A549 (cell line): ENCODE measurements around the gene SBF2.

Source experiments
- CBX8 ChIP-seq: fragments of 200-600 bp; sonication (generic); IDR thresholded peaks from 2 replicates; pipeline ENCODE4 v1.6.1; 2016
- CEBPB ChIP-seq, 2 experiments: fragments of >200 bp in 1 of 2; sonication (Bioruptor Twin) in 1 of 2; formaldehyde crosslinking in 1 of 2; IDR thresholded peaks; 2 replicates each; pipeline ENCODE4 v1.6.1; 2012 to 2016
- EP300 ChIP-seq, 2 experiments: fragments of >200 bp; sonication (Bioruptor Twin); formaldehyde crosslinking; IDR thresholded peaks; 2 replicates in 1 of 2; 3 replicates in 1 of 2; pipeline ENCODE4 v1.6.1; 2016 to 2017
- MAZ ChIP-seq: fragments of 150-350 bp; IDR thresholded peaks from 2 replicates; pipeline ENCODE4 v1.6.1; 2014; ENCODE audit warnings: antibody characterized with exemption, low read depth, low read length, borderline replicate concordance
- NPAS2 ChIP-seq: fragments of 250-450 bp; sonication (Bioruptor Pico); IDR thresholded peaks from 2 replicates; pipeline ENCODE4 v1.8.0; 2022; ENCODE audit warnings: mild to moderate bottlenecking, moderate library complexity, borderline replicate concordance
- POLR2A ChIP-seq: IDR thresholded peaks from 2 replicates; pipeline ENCODE4 v1.6.1; 2012; ENCODE audit warnings: mild to moderate bottlenecking, low read length
- RAD21 ChIP-seq, 2 experiments: fragments of >200 bp in 1 of 2; sonication (Bioruptor Twin) in 1 of 2; formaldehyde crosslinking in 1 of 2; IDR thresholded peaks in 1 of 2; conservative IDR thresholded peaks in 1 of 2; 2 replicates in 1 of 2; 3 replicates in 1 of 2; pipeline ENCODE4 v1.6.1; 2012 to 2018; ENCODE audit warnings: inconsistent platforms in 1 of 2
- RCOR1 ChIP-seq: fragments of 150-350 bp; IDR thresholded peaks from 2 replicates; pipeline ENCODE4 v1.6.1; 2014; ENCODE audit warnings: antibody characterized with exemption, low read length, low read depth
- TF ChIP-seq, protein P1 (sequence below): fragments of >200 bp; sonication (Bioruptor Twin); formaldehyde crosslinking; IDR thresholded peaks from 3 replicates; pipeline ENCODE4 v1.5.1; 2016
- TF ChIP-seq, protein P2 (sequence below): fragments of >200 bp; sonication (Bioruptor Twin); formaldehyde crosslinking; IDR thresholded peaks from 3 replicates; pipeline ENCODE4 v1.6.1; 2016
- TF ChIP-seq, protein P3 (sequence below): fragments of 200-600 bp; sonication (generic); IDR thresholded peaks from 2 replicates; pipeline ENCODE4 v1.6.1; 2016; ENCODE audit warnings: antibody characterized with exemption, mild to moderate bottlenecking, moderate library complexity
- TF ChIP-seq, protein P4 (sequence below): fragments of 450-650 bp; IDR thresholded peaks from 2 replicates; pipeline ENCODE4 v1.6.1; 2014; ENCODE audit warnings: antibody characterized with exemption

DNA sequence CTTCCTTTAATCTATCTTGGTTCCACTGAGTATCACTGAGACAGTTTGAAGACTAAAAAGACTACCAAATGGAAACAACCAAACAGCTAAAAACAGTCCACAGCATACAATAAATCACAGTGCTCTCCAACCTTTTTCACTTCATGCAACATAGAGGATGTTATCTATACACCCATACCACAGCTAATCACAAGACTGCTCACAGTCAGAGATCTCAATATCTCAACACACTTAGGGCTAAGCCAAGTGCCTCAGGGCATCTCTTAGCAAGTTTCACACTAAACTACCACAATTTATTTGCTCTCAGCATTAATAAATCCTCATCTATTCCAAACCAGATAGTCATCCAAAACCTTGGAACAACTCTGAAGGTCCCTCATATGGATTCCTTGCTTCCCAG, 129.4 kb downstream of the SBF2 start:
- TF ChIP-seq, protein P1, sequence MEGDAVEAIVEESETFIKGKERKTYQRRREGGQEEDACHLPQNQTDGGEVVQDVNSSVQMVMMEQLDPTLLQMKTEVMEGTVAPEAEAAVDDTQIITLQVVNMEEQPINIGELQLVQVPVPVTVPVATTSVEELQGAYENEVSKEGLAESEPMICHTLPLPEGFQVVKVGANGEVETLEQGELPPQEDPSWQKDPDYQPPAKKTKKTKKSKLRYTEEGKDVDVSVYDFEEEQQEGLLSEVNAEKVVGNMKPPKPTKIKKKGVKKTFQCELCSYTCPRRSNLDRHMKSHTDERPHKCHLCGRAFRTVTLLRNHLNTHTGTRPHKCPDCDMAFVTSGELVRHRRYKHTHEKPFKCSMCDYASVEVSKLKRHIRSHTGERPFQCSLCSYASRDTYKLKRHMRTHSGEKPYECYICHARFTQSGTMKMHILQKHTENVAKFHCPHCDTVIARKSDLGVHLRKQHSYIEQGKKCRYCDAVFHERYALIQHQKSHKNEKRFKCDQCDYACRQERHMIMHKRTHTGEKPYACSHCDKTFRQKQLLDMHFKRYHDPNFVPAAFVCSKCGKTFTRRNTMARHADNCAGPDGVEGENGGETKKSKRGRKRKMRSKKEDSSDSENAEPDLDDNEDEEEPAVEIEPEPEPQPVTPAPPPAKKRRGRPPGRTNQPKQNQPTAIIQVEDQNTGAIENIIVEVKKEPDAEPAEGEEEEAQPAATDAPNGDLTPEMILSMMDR = no peak
- TF ChIP-seq POLR2A = no peak
- TF ChIP-seq, protein P2, sequence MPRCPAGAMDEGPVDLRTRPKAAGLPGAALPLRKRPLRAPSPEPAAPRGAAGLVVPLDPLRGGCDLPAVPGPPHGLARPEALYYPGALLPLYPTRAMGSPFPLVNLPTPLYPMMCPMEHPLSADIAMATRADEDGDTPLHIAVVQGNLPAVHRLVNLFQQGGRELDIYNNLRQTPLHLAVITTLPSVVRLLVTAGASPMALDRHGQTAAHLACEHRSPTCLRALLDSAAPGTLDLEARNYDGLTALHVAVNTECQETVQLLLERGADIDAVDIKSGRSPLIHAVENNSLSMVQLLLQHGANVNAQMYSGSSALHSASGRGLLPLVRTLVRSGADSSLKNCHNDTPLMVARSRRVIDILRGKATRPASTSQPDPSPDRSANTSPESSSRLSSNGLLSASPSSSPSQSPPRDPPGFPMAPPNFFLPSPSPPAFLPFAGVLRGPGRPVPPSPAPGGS = no peak
- TF ChIP-seq RCOR1 = no peak
- TF ChIP-seq RAD21 (conservative IDR thresholded peaks at IDR 0.05 in 1 of 2, IDR thresholded peaks at IDR 0.05 in 1 of 2) = no peak
- TF ChIP-seq MAZ = no peak
- TF ChIP-seq EP300 (IDR thresholded peaks at IDR 0.05) = no peak
- TF ChIP-seq, protein P3, sequence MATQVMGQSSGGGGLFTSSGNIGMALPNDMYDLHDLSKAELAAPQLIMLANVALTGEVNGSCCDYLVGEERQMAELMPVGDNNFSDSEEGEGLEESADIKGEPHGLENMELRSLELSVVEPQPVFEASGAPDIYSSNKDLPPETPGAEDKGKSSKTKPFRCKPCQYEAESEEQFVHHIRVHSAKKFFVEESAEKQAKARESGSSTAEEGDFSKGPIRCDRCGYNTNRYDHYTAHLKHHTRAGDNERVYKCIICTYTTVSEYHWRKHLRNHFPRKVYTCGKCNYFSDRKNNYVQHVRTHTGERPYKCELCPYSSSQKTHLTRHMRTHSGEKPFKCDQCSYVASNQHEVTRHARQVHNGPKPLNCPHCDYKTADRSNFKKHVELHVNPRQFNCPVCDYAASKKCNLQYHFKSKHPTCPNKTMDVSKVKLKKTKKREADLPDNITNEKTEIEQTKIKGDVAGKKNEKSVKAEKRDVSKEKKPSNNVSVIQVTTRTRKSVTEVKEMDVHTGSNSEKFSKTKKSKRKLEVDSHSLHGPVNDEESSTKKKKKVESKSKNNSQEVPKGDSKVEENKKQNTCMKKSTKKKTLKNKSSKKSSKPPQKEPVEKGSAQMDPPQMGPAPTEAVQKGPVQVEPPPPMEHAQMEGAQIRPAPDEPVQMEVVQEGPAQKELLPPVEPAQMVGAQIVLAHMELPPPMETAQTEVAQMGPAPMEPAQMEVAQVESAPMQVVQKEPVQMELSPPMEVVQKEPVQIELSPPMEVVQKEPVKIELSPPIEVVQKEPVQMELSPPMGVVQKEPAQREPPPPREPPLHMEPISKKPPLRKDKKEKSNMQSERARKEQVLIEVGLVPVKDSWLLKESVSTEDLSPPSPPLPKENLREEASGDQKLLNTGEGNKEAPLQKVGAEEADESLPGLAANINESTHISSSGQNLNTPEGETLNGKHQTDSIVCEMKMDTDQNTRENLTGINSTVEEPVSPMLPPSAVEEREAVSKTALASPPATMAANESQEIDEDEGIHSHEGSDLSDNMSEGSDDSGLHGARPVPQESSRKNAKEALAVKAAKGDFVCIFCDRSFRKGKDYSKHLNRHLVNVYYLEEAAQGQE = no peak
- no peak for TF ChIP-seq CEBPB (IDR thresholded peaks at IDR 0.05)
- TF ChIP-seq, protein P4, sequence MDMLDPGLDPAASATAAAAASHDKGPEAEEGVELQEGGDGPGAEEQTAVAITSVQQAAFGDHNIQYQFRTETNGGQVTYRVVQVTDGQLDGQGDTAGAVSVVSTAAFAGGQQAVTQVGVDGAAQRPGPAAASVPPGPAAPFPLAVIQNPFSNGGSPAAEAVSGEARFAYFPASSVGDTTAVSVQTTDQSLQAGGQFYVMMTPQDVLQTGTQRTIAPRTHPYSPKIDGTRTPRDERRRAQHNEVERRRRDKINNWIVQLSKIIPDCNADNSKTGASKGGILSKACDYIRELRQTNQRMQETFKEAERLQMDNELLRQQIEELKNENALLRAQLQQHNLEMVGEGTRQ = no peak
- no peak for TF ChIP-seq NPAS2 (CRISPR knock-in tag)
- TF ChIP-seq CBX8 = no peak
